Hepatocyte (in vitro differentiated cells): ENCODE results near the gene ANO3. TPM values are rescaled to one million over a fixed set of nuclear protein-coding genes. Genes with fewer than 3 reads are reported as not detected.

Experiments used
- DNase-seq: peaks from one replicate; pipeline ENCODE4 v3.0.0-alpha.2; 2016; ENCODE audit warnings: low spot score
- H2AFZ ChIP-seq: fragments of 200-600 bp; sonication (generic); 2 replicates; pipeline ENCODE4 v1.6.0; 2016; ENCODE audit warnings: antibody characterized with exemption, mild to moderate bottlenecking
- H3K27ac ChIP-seq: fragments of 200-600 bp; sonication (generic); 2 replicates; pipeline ENCODE4 v1.5.1; 2016; ENCODE audit warnings: mild to moderate bottlenecking
- H3K27me3 ChIP-seq: fragments of 200-600 bp; sonication (generic); 2 replicates; pipeline ENCODE4 v1.6.1; 2016
- H3K36me3 ChIP-seq: fragments of 200-600 bp; sonication (generic); replicated peaks from 2 replicates; pipeline ENCODE4 v1.5.1; 2016; ENCODE audit warnings: low read depth; ENCODE audit not compliant: insufficient read depth
- H3K4me1 ChIP-seq: fragments of 200-600 bp; sonication (generic); 2 replicates; pipeline ENCODE4 v1.5.1; 2016; ENCODE audit warnings: mild to moderate bottlenecking, moderate library complexity; ENCODE audit not compliant: insufficient read depth
- H3K4me2 ChIP-seq: fragments of 200-600 bp; sonication (generic); 2 replicates; pipeline ENCODE4 v1.6.0; 2016
- H3K4me3 ChIP-seq: fragments of 200-600 bp; sonication (generic); 2 replicates; pipeline ENCODE4 v1.5.1; 2016; ENCODE audit warnings: mild to moderate bottlenecking
- H3K79me2 ChIP-seq: fragments of 200-600 bp; sonication (generic); 2 replicates; pipeline ENCODE4 v1.6.0; 2017; ENCODE audit warnings: mild to moderate bottlenecking
- H3K9me2 ChIP-seq: fragments of 200-600 bp; sonication (generic); replicated peaks from 2 replicates; pipeline ENCODE4 v1.6.0; 2017; ENCODE audit warnings: mild to moderate bottlenecking; ENCODE audit not compliant: insufficient read depth
- H3K9me3 ChIP-seq: fragments of 200-600 bp; sonication (generic); 2 replicates; pipeline ENCODE4 v1.5.1; 2016; ENCODE audit warnings: low read depth, mild to moderate bottlenecking
- H4K20me1 ChIP-seq: fragments of 200-600 bp; sonication (generic); 2 replicates; pipeline ENCODE4 v1.6.0; 2016; ENCODE audit warnings: mild to moderate bottlenecking; ENCODE audit not compliant: insufficient read depth, poor library complexity, severe bottlenecking
- CTCF ChIP-seq: fragments of 200-600 bp; sonication (generic); IDR thresholded peaks from 2 replicates; pipeline ENCODE4 v1.5.1; 2016; ENCODE audit warnings: antibody characterized with exemption, mild to moderate bottlenecking; ENCODE audit not compliant: poor library complexity
- EZH2 ChIP-seq: fragments of 200-600 bp; sonication (generic); IDR thresholded peaks from 2 replicates; pipeline ENCODE4 v1.6.1; 2016; ENCODE audit warnings: antibody characterized with exemption, mild to moderate bottlenecking, borderline replicate concordance
- EZH2phosphoT487 ChIP-seq: fragments of 200-600 bp; sonication (generic); IDR thresholded peaks from one replicate; pipeline ENCODE4 v1.6.1; 2018; ENCODE audit warnings: antibody characterized with exemption, mild to moderate bottlenecking, low read depth, moderate library complexity; ENCODE audit not compliant: unreplicated experiment, severe bottlenecking
- WGBS: methylation state at CpG from one replicate; pipeline ENCODE4 v1.1.6; 2016; ENCODE audit warnings: low lambda C conversion rate; ENCODE audit errors: missing lambda C conversion rate; 5-methylcytosine and 5-hydroxymethylcytosine counted together
- polyA plus RNA-seq: library from polyadenylated mRNA; unstranded; fragments of >200 nt; fragmentation: Nextera tagmentation; extraction: Ambion mirVana; gene quantifications from 2 replicates; pipeline ENCODE4 v1.2.1, GENCODE V29; 2016
- total RNA-seq: library from RNA; depleted of rRNA; stranded (reverse); fragments of >200 nt; gene quantifications from 2 replicates; pipeline ENCODE4 v1.2.3, GENCODE V29; 2014

Gene ANO3
- total and polyA plus RNA-seq, 2 experiments from 2014 or later: 0.17 TPM; not detected in 1

DNA sequence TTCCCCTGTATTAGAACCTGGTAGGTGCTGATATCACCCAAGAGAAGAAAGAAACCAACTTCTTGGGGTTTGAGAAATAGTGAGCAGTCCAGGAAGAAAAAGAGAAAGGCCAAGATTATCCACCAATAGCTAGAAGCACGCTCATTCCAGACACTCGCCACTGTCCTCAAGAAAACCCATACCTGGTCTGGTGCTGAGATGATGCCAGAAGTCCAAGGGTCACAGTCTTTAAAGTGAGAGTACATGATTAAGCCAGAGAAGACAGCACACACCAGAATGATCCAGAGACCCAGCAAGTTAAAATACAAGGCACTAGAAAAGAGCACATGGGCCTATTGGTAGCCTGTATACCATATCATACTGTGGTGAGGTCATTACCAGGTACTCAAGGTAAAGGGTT lies 366.3 kb downstream of the ANO3 start:
- peak; percentile 26 for DNase-seq
- H3K27me3 ChIP-seq: no peaks in the 10 kb centered on the region
- H3K27ac ChIP-seq: no peak overlapping the region
- no peaks in the 10 kb centered on the region for H4K20me1 ChIP-seq
- no peaks in the 10 kb centered on the region for H3K9me3 ChIP-seq
- no peak overlapping the region for H3K4me3 ChIP-seq
- H3K79me2 ChIP-seq: no peaks in the 10 kb centered on the region
- H3K36me3 ChIP-seq: no peaks in the 10 kb centered on the region
- H3K4me2 ChIP-seq: no peak overlapping the region
- TF ChIP-seq EZH2phosphoT487: no peak
- TF ChIP-seq CTCF: no peak
- TF ChIP-seq EZH2: no peak
- H3K9me2 ChIP-seq: no peaks in the 10 kb centered on the region
- H3K4me1 ChIP-seq: peaks cover 3% of the 10 kb centered on the region
- H2AFZ ChIP-seq: no peak overlapping the region
- WGBS: 86% methylated on average over 2 of the region's 2 CpGs

DNA sequence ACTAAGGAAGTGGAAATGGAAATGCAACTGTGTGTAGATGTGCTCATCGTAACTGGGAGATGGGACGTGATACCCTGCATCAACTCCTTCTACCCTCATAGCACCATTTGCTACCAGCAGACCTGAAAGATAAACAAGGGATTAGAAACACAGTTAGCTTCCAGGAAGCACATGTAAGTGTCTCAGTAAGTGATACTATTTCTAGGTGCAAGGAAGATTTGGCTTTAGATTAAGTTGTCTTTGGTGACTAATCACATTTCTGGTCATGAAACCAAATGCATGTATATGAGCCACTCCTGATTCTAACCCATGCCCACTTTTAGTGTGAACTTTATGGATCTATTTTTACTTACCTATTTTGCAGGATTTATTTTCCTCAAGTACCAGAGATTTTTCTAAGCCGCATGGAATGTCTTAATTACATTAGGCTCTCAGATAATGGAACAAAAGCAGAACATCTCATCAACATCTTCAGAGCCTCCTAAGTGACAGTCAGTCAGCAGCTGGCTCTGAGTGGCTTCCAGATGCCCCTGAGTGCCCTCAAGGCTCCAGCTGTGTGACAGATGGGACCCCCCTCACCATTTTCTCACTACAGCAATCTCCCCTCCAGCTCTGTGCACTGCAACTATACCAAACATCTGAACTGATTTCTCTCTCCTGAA lies 368.8 kb downstream of the ANO3 start:
- Histone ChIP-seq H3K4me3 (no peak overlapping the region), H3K9me3 (no peaks in the 10 kb centered on the region), H3K9me2 (no peaks in the 10 kb centered on the region), H3K27me3 (no peaks in the 10 kb centered on the region), H3K79me2 (no peaks in the 10 kb centered on the region), H3K27ac (no peak overlapping the region), H3K4me1 (peaks cover 3% of the 10 kb centered on the region), H2AFZ (no peak overlapping the region), H3K36me3 (no peaks in the 10 kb centered on the region), H3K4me2 (no peak overlapping the region), H4K20me1 (no peaks in the 10 kb centered on the region)
- DNase-seq: no peak
- 56% methylated on average over 3 of the region's 3 CpGs for WGBS
- TF ChIP-seq CTCF (no peak), EZH2phosphoT487 (no peak), EZH2 (no peak)

GRCh38 chr11:26702406-26702805 lies 370.5 kb downstream of the ANO3 start:
- Histone ChIP-seq H3K27ac (no peak overlapping the region), H3K27me3 (no peaks in the 10 kb centered on the region), H3K4me1 (peaks cover 3% of the 10 kb centered on the region), H3K9me3 (no peaks in the 10 kb centered on the region), H3K9me2 (no peaks in the 10 kb centered on the region), H2AFZ (no peak overlapping the region), H4K20me1 (no peaks in the 10 kb centered on the region), H3K36me3 (no peaks in the 10 kb centered on the region), H3K4me2 (no peak overlapping the region), H3K4me3 (no peak overlapping the region), H3K79me2 (no peaks in the 10 kb centered on the region)
- no peak for DNase-seq
- TF ChIP-seq EZH2phosphoT487 (no peak), CTCF (no peak)
